B cell (primary cell): Measurements from ENCODE around the gene SNRNP27. TPM values are rescaled to one million over a fixed set of nuclear protein-coding genes. Genes with fewer than 3 reads are reported as not detected.
"Not testable (repeated sequence)": the region's sequence is repeated elsewhere in the genome, so short reads cannot be mapped to it uniquely, and the experiment has no call there.

Experiments
- ATAC-seq: fragments of 200-7000 bp; cut with Tn5 transposase; one replicate; pipeline ENCODE4 v1.10.0; 2021; ENCODE audit warnings: low read depth, mild to moderate bottlenecking, moderate number of reproducible peaks, moderate library complexity
- CTCF ChIA-PET: fragments of 350-600 bp; sonication (Branson Sonifier 250); formaldehyde crosslinking; loops from one replicate; lab custom pipeline; 2021; ENCODE audit warnings: antibody characterized with exemption, inconsistent platforms; lab: Charles Lee
- POLR2A ChIA-PET: fragments of 350-600 bp; sonication (Branson Sonifier 250); formaldehyde crosslinking; loops from one replicate; lab custom pipeline; 2021; ENCODE audit warnings: antibody characterized with exemption; lab: Charles Lee
- DNase-seq: peaks from one replicate; pipeline ENCODE4 v3.0.0; 2013
- H2AFZ ChIP-seq: 2 replicates; pipeline ENCODE4 v1.6.1; 2012; ENCODE audit warnings: mild to moderate bottlenecking, low read depth, low read length; ENCODE audit not compliant: insufficient read depth, poor library complexity, severe bottlenecking
- H3K27ac ChIP-seq, 2 donors: 1 replicate in 1 of 2; 2 replicates in 1 of 2; pipeline ENCODE4 v1.5.1; 2012 to 2013; ENCODE audit warnings: low read length in 2 of 2, mild to moderate bottlenecking in 2 of 2, moderate library complexity in 1 of 2
- H3K27me3 ChIP-seq, 4 experiments: fragments of 200-600 bp in 1 of 4; sonication (generic) in 1 of 4; replicated peaks in 1 of 4; 1 replicate in 2 of 4; 2 replicates in 2 of 4; pipeline versions ENCODE4 v1.6.1 to v1.7.0; 2013 to 2016; ENCODE audit warnings: low read length in 3 of 4, mild to moderate bottlenecking in 2 of 4, mixed read lengths in 1 of 4, moderate library complexity in 1 of 4; ENCODE audit not compliant: insufficient read depth in 4 of 4, control insufficient read depth in 3 of 4; ENCODE audit errors: control extremely low read depth in 1 of 4
- H3K36me3 ChIP-seq, 2 experiments: replicated peaks in 1 of 2; 1 replicate in 1 of 2; 2 replicates in 1 of 2; pipeline versions ENCODE4 v1.6.1 to v1.7.1; 2013; ENCODE audit warnings: low read length in 1 of 2; ENCODE audit not compliant: insufficient read depth in 2 of 2, control insufficient read depth in 1 of 2; ENCODE audit errors: control extremely low read depth in 1 of 2, extremely low read depth in 1 of 2
- H3K4me1 ChIP-seq, 2 donors: fragments of 200-600 bp in 1 of 2; sonication (generic) in 1 of 2; 1 replicate in 1 of 2; 2 replicates in 1 of 2; pipeline versions ENCODE4 v1.5.1 to v1.6.1; 2013 to 2017; ENCODE audit warnings: low read length in 2 of 2; ENCODE audit not compliant: control insufficient read depth in 2 of 2, insufficient read depth in 2 of 2
- H3K4me2 ChIP-seq: replicated peaks from 2 replicates; pipeline ENCODE3; 2012; ENCODE audit warnings: mild to moderate bottlenecking, low read depth, low read length; ENCODE audit not compliant: poor library complexity, severe bottlenecking
- H3K4me3 ChIP-seq, 5 experiments: fragments of 200-600 bp in 1 of 5; sonication (generic) in 1 of 5; 1 replicate in 3 of 5; 2 replicates in 2 of 5; pipeline versions ENCODE4 v1.5.1 to v1.7.0; 2011 to 2016; ENCODE audit warnings: low read length in 4 of 5, mild to moderate bottlenecking in 4 of 5, low read depth in 2 of 5, control low read depth in 1 of 5, moderate library complexity in 1 of 5; ENCODE audit not compliant: insufficient read depth in 1 of 5; ENCODE audit errors: control extremely low read depth in 1 of 5, extremely low read depth in 1 of 5
- H3K79me2 ChIP-seq: fragments of 200-600 bp; sonication (generic); one replicate; pipeline ENCODE4 v1.6.0; 2016; ENCODE audit warnings: low read length; ENCODE audit not compliant: control insufficient read depth, insufficient read depth
- H3K9ac ChIP-seq: fragments of 200-600 bp; sonication (generic); 2 replicates; pipeline ENCODE4 v1.6.1; 2017; ENCODE audit warnings: mild to moderate bottlenecking, low read length, moderate library complexity
- H3K9me3 ChIP-seq, 3 donors: one replicate each; pipeline versions ENCODE4 v1.6.1 to v1.7.1; 2013; ENCODE audit warnings: low read length in 2 of 3; ENCODE audit not compliant: control insufficient read depth in 2 of 3, insufficient read depth in 1 of 3; ENCODE audit errors: control extremely low read depth in 1 of 3
- H4K20me1 ChIP-seq: 2 replicates; pipeline ENCODE4 v1.6.0; 2012; ENCODE audit warnings: mild to moderate bottlenecking, low read length; ENCODE audit not compliant: insufficient read depth, control insufficient read depth, poor library complexity, severe bottlenecking
- H3K27ac Mint-ChIP-seq: one replicate; pipeline ENCODE4 v1.8.0; 2021; ENCODE audit warnings: mixed read lengths
- H3K27me3 Mint-ChIP-seq: one replicate; pipeline ENCODE4 v1.8.0; 2021; ENCODE audit warnings: mixed read lengths
- H3K4me1 Mint-ChIP-seq: one replicate; pipeline ENCODE4 v1.8.0; 2021; ENCODE audit warnings: mixed read lengths
- H3K4me3 Mint-ChIP-seq: one replicate; pipeline ENCODE4 v1.8.0; 2021; ENCODE audit warnings: mixed read lengths
- H3K9me3 Mint-ChIP-seq: one replicate; pipeline ENCODE4 v1.8.0; 2022; ENCODE audit warnings: mixed read lengths; ENCODE audit not compliant: insufficient read depth
- CTCF ChIP-seq: fragments of 200-600 bp; IDR thresholded peaks from one replicate; pipeline ENCODE4 v1.8.0; 2022; ENCODE audit warnings: antibody characterized with exemption, mild to moderate bottlenecking
- EZH2 ChIP-seq: IDR thresholded peaks from 2 replicates; pipeline ENCODE4 v1.6.1; 2012; ENCODE audit warnings: borderline replicate concordance, low read depth, mild to moderate bottlenecking, moderate library complexity, low read length; ENCODE audit not compliant: insufficient read depth, poor library complexity, severe bottlenecking
- WGBS: methylation state at CpG from one replicate; pipeline ENCODE4 v1.1.5; 2013; ENCODE audit warnings: missing lambda C conversion rate; ENCODE audit not compliant: insufficient coverage; 5-methylcytosine and 5-hydroxymethylcytosine counted together
- intact Hi-C: fragments of 100-400 bp; cut with micrococcal nuclease; formaldehyde crosslinking; loops from one replicate; pipeline ENCODE4 v1.10.0; 2022
- polyA plus RNA-seq: library from polyadenylated mRNA; depleted of rRNA; stranded (reverse); fragments of >200 nt; gene quantifications from 2 replicates; pipeline ENCODE4 v1.2.3, GENCODE V29; 2012
- total RNA-seq, 2 donors: library from RNA; stranded (reverse); fragments of 120-200 nt in 1 of 2; gene quantifications; 1 replicate in 1 of 2; 2 replicates in 1 of 2; pipeline versions ENCODE4 v1.2.3 to v1.2.4, GENCODE V29; 2013 to 2022

The SNRNP27 gene
- total and polyA plus RNA-seq, 2 donors (not counting 1 experiment from before 2014, with no cell fraction given), result 20.5 to 54.8 TPM

DNA sequence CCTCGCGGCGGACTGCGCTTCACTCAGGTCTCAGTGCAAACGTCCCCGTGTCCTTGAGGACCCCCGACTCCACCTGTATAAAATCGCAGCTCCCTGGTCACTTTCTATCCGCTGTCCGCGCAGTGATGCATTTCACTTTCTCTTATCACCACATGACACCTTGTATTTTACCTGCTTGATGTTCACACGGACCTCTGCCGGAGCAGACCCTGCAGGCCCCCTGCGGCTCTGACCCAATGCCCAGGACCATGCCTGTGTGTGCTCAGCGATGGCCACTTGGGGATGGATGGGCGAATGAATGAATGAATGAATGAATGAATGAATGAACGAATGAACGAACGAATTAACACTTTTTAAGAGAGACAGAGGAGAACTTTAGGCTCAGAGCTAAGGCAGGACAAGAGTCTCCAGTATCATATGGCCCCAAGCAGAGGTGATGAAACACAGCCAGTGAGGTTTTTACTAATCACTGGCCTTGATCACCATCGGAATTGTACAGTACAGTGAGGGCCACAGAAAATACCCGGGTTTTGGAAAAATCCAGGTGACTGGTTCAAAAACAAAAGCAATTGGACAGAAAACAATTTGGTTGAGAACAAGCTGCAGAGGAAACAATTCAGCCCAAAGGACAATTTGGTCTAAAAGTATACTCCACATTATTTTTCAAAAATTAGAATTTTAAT is 55.3 kb downstream of the SNRNP27 start:
- ChIA-PET CTCF (no interaction called here), POLR2A (no interaction called here)
- no peaks in the 10 kb centered on the region for H4K20me1 ChIP-seq
- H3K4me1 ChIP-seq, result peaks cover 0 to 8% of the 10 kb centered on the region in 2 donors
- Mint-ChIP-seq H3K27me3 (peaks cover 3% of the 10 kb centered on the region), H3K9me3 (no peaks in the 10 kb centered on the region), H3K4me3 (no peak overlapping the region), H3K27ac (no peak overlapping the region), H3K4me1 (peaks cover 7% of the 10 kb centered on the region)
- no peak overlapping the region for H3K4me3 ChIP-seq
- ATAC-seq (no peak), DNase-seq (no peak)
- 88% methylated on average over 21 of the region's 21 CpGs for WGBS
- H3K79me2 ChIP-seq, result no peaks in the 10 kb centered on the region
- H3K4me2 ChIP-seq, result no peak overlapping the region
- H3K27ac ChIP-seq, result no peak overlapping the region
- H3K9ac ChIP-seq, result no peak overlapping the region
- H2AFZ ChIP-seq, result no peak overlapping the region
- H3K9me3 ChIP-seq, result no peaks in the 10 kb centered on the region
- H3K36me3 ChIP-seq, result no peaks in the 10 kb centered on the region
- TF ChIP-seq EZH2 (no peak), CTCF (no peak)
- H3K27me3 ChIP-seq, result no peaks in the 10 kb centered on the region
- intact Hi-C loops, result no loop called here

- ChIA-PET POLR2A (no interaction called here), CTCF (no interaction called here)
- DNase-seq (no peak), ATAC-seq (no peak)
- Histone ChIP-seq H3K27ac (no peak overlapping the region), H4K20me1 (no peaks in the 10 kb centered on the region), H3K27me3 (no peaks in the 10 kb centered on the region), H3K79me2 (no peaks in the 10 kb centered on the region), H3K4me3 (no peak overlapping the region), H2AFZ (no peak overlapping the region), H3K9ac (no peak overlapping the region), H3K4me1 (peaks cover 0 to 8% of the 10 kb centered on the region in 2 donors), H3K4me2 (no peak overlapping the region), H3K36me3 (no peaks in the 10 kb centered on the region), H3K9me3 (no peaks in the 10 kb centered on the region)
- H3K27me3 Mint-ChIP-seq, result peaks cover 7% of the 10 kb centered on the region
- TF ChIP-seq CTCF, result no peak
- TF ChIP-seq EZH2, result no peak
- H3K9me3 Mint-ChIP-seq, result no peaks in the 10 kb centered on the region
- 100% methylated on average over 1 of the region's 5 CpGs for WGBS
- no peak overlapping the region for H3K4me3 Mint-ChIP-seq
- H3K4me1 Mint-ChIP-seq, result peaks cover 7% of the 10 kb centered on the region
- H3K27ac Mint-ChIP-seq, result no peak overlapping the region
- intact Hi-C loops, result no loop called here
Observed at GRCh38 chr2:69950241-69950640, 56.5 kb downstream of the SNRNP27 start.

DNA sequence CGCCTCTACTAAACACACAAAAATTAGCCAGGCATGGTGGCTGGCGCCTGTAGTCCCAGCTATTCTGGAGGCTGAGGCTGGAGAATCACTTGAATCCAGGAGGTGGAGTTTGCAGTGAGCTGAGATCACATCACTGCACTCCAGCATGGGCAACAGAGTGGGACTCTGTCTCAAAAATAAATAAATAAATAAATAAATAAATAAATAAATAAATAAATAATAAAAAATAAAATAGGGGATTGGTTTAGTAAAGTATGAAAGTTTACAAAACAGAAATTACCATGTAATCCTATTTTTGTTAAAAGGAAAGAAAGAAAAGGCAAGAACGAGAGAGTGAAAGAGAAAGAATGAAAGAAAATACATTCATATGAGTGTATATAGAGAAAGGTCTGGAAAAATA is 56.9 kb downstream of the SNRNP27 start:
- H3K9me3 Mint-ChIP-seq, result not testable (repeated sequence)

More for the DNA sequence above, 56.9 kb downstream of the SNRNP27 start:
- POLR2A ChIA-PET, H4K20me1 ChIP-seq, H3K27me3 ChIP-seq, H3K79me2 ChIP-seq, CTCF ChIA-PET, H3K9me3 ChIP-seq, DNase-seq, H3K4me2 ChIP-seq, H3K4me1 ChIP-seq, H3K4me3 ChIP-seq, H3K9ac ChIP-seq, H3K4me1 Mint-ChIP-seq, H3K27ac ChIP-seq, H3K27me3 Mint-ChIP-seq, ATAC-seq, intact Hi-C loops, H2AFZ ChIP-seq, H3K4me3 Mint-ChIP-seq, H3K27ac Mint-ChIP-seq, H3K36me3 ChIP-seq: not testable (repeated sequence)
- no CpG with 5 or more reads among the region's 3 CpGs for WGBS
